Measurements from ENCODE around the gene DDX27.

The DDX27 gene

GRCh38 chr20:49275636-49276035 lies 56.4 kb downstream of the DDX27 start:
- Histone ChIP-seq H3K4me1 (ENCODE audit: control insufficient read depth, insufficient read depth, low read length) (no peaks in the 10 kb centered on the region), H3K9ac (ENCODE audit: low read depth, low read length) (no peak overlapping the region), H3K27me3 (ENCODE audit: control insufficient read depth, insufficient read depth, low read length) (no peaks in the 10 kb centered on the region), H3K4me3 (ENCODE audit: low read depth, low read length) (no peak overlapping the region), H3K36me3 (ENCODE audit: control insufficient read depth, insufficient read depth, low read length) (peaks cover 33% of the 10 kb centered on the region), H3K9me3 (ENCODE audit: control insufficient read depth, insufficient read depth, low read length) (no peaks in the 10 kb centered on the region)

- Histone ChIP-seq H3K36me3 (ENCODE audit: control insufficient read depth, insufficient read depth, low read length) (peaks cover 33% of the 10 kb centered on the region), H3K4me3 (ENCODE audit: low read depth, low read length) (peak overlapping the region; percentile 91), H3K9ac (ENCODE audit: low read depth, low read length) (no peak overlapping the region), H3K27me3 (ENCODE audit: control insufficient read depth, insufficient read depth, low read length) (no peaks in the 10 kb centered on the region), H3K4me1 (ENCODE audit: control insufficient read depth, insufficient read depth, low read length) (no peaks in the 10 kb centered on the region), H3K9me3 (ENCODE audit: control insufficient read depth, insufficient read depth, low read length) (no peaks in the 10 kb centered on the region)
These were observed 57.1 kb downstream of the DDX27 start for GRCh38 chr20:49276161-49276960.

- no peak overlapping the region for H3K9ac ChIP-seq (ENCODE audit: low read depth, low read length)
- no peaks in the 10 kb centered on the region for H3K9me3 ChIP-seq (ENCODE audit: control insufficient read depth, insufficient read depth, low read length)
- H3K27me3 ChIP-seq (ENCODE audit: control insufficient read depth, insufficient read depth, low read length), result no peaks in the 10 kb centered on the region
- peak overlapping the region; percentile 91 for H3K4me3 ChIP-seq (ENCODE audit: low read depth, low read length)
- H3K4me1 ChIP-seq (ENCODE audit: control insufficient read depth, insufficient read depth, low read length), result no peaks in the 10 kb centered on the region
- peaks cover 38% of the 10 kb centered on the region for H3K36me3 ChIP-seq (ENCODE audit: control insufficient read depth, insufficient read depth, low read length)
These were observed 58.0 kb downstream of the DDX27 start for GRCh38 chr20:49276961-49277785.

- Histone ChIP-seq H3K27me3 (ENCODE audit: control insufficient read depth, insufficient read depth, low read length) (no peaks in the 10 kb centered on the region), H3K4me3 (ENCODE audit: low read depth, low read length) (peak overlapping the region; percentile 91), H3K4me1 (ENCODE audit: control insufficient read depth, insufficient read depth, low read length) (peaks cover 3% of the 10 kb centered on the region), H3K9me3 (ENCODE audit: control insufficient read depth, insufficient read depth, low read length) (no peaks in the 10 kb centered on the region), H3K36me3 (ENCODE audit: control insufficient read depth, insufficient read depth, low read length) (peaks cover 43% of the 10 kb centered on the region), H3K9ac (ENCODE audit: low read depth, low read length) (no peak overlapping the region)
These were observed 58.5 kb downstream of the DDX27 start for GRCh38 chr20:49277786-49278035.

GRCh38 chr20:49278036-49278817 lies 59.0 kb downstream of the DDX27 start, which contains the start of gene ZNFX1:
TSS of gene ZNFX1 (minus strand) at chr20:49278057. CDS start at chr20:49275839, 2,218 bp downstream.
- peaks cover 3% of the 10 kb centered on the region for H3K4me1 ChIP-seq (ENCODE audit: control insufficient read depth, insufficient read depth, low read length)
- H3K27me3 ChIP-seq (ENCODE audit: control insufficient read depth, insufficient read depth, low read length), result no peaks in the 10 kb centered on the region
- peak within 1 kb of the TSS; percentile 100 for H3K9ac ChIP-seq (ENCODE audit: low read depth, low read length)
- H3K36me3 ChIP-seq (ENCODE audit: control insufficient read depth, insufficient read depth, low read length), result peaks cover 49% of the 10 kb centered on the region
- no peaks in the 10 kb centered on the region for H3K9me3 ChIP-seq (ENCODE audit: control insufficient read depth, insufficient read depth, low read length)
- H3K4me3 ChIP-seq (ENCODE audit: low read depth, low read length), result peak within 1 kb of the TSS; percentile 91

GRCh38 chr20:49278818-49279676 lies 59.8 kb downstream of the DDX27 start:
- Histone ChIP-seq H3K27me3 (ENCODE audit: control insufficient read depth, insufficient read depth, low read length) (no peaks in the 10 kb centered on the region), H3K9me3 (ENCODE audit: control insufficient read depth, insufficient read depth, low read length) (no peaks in the 10 kb centered on the region), H3K4me1 (ENCODE audit: control insufficient read depth, insufficient read depth, low read length) (peaks cover 7% of the 10 kb centered on the region)

GRCh38 chr20:49279677-49280462 lies 60.7 kb downstream of the DDX27 start:
- Histone ChIP-seq H3K9me3 (ENCODE audit: control insufficient read depth, insufficient read depth, low read length) (no peaks in the 10 kb centered on the region), H3K9ac (ENCODE audit: low read depth, low read length) (peak overlapping the region; percentile 100), H3K27me3 (ENCODE audit: control insufficient read depth, insufficient read depth, low read length) (no peaks in the 10 kb centered on the region), H3K36me3 (ENCODE audit: control insufficient read depth, insufficient read depth, low read length) (peaks cover 60% of the 10 kb centered on the region), H3K4me3 (ENCODE audit: low read depth, low read length) (peak overlapping the region; percentile 91), H3K4me1 (ENCODE audit: control insufficient read depth, insufficient read depth, low read length) (peaks cover 7% of the 10 kb centered on the region)

More at GRCh38 chr20:49278818-49279676, 59.8 kb downstream of the DDX27 start:
- H3K4me3 ChIP-seq (ENCODE audit: low read depth, low read length), result peak overlapping the region; percentile 91
- H3K36me3 ChIP-seq (ENCODE audit: control insufficient read depth, insufficient read depth, low read length), result peaks cover 57% of the 10 kb centered on the region
- H3K9ac ChIP-seq (ENCODE audit: low read depth, low read length), result peak overlapping the region; percentile 100

- Histone ChIP-seq H3K36me3 (ENCODE audit: control insufficient read depth, insufficient read depth, low read length) (peaks cover 63% of the 10 kb centered on the region), H3K9me3 (ENCODE audit: control insufficient read depth, insufficient read depth, low read length) (no peaks in the 10 kb centered on the region), H3K4me1 (ENCODE audit: control insufficient read depth, insufficient read depth, low read length) (peaks cover 7% of the 10 kb centered on the region), H3K27me3 (ENCODE audit: control insufficient read depth, insufficient read depth, low read length) (no peaks in the 10 kb centered on the region), H3K9ac (ENCODE audit: low read depth, low read length) (peak overlapping the region; percentile 100), H3K4me3 (ENCODE audit: low read depth, low read length) (peak overlapping the region; percentile 91)
These were observed 61.3 kb downstream of the DDX27 start for GRCh38 chr20:49280463-49281058.

GRCh38 chr20:49281059-49281912 lies 62.1 kb downstream of the DDX27 start:
- Histone ChIP-seq H3K9me3 (ENCODE audit: control insufficient read depth, insufficient read depth, low read length) (no peaks in the 10 kb centered on the region), H3K9ac (ENCODE audit: low read depth, low read length) (peak overlapping the region; percentile 100)

More at GRCh38 chr20:49281059-49281912, 62.1 kb downstream of the DDX27 start:
- H3K36me3 ChIP-seq (ENCODE audit: control insufficient read depth, insufficient read depth, low read length), result peaks cover 70% of the 10 kb centered on the region
- H3K27me3 ChIP-seq (ENCODE audit: control insufficient read depth, insufficient read depth, low read length), result no peaks in the 10 kb centered on the region
- H3K4me1 ChIP-seq (ENCODE audit: control insufficient read depth, insufficient read depth, low read length), result peaks cover 7% of the 10 kb centered on the region
- H3K4me3 ChIP-seq (ENCODE audit: low read depth, low read length), result peak overlapping the region; percentile 91
